Activated CD4-positive, alpha-beta T cell treated with anti-CD3 and anti-CD28 coated beads for 4 hours (primary cell): ENCODE data around the gene RWDD1.
"Not testable (repeated sequence)": the region's sequence is repeated elsewhere in the genome, so short reads cannot be mapped to it uniquely, and the experiment has no call there.

Experiments
- DNase-seq, 2 donors: peaks; one replicate each; pipeline ENCODE4 v3.0.0-alpha.2; 2020

RWDD1 gene

GRCh38 chr6:116561377-116562018 lies 9.8 kb upstream of the RWDD1 start:
- peak; percentile 39 to 65 for DNase-seq

GRCh38 chr6:116562019-116562403 lies 9.3 kb upstream of the RWDD1 start:
- no peak for DNase-seq

- no peak for DNase-seq
Measured at GRCh38 chr6:116562614-116563013, 8.7 kb upstream of the RWDD1 start.

- no peak for DNase-seq
Measured at GRCh38 chr6:116563830-116564229, 7.5 kb upstream of the RWDD1 start.

- no peak for DNase-seq
Measured at GRCh38 chr6:116564311-116564710, 7.0 kb upstream of the RWDD1 start.

GRCh38 chr6:116564921-116565872 lies 6.1 kb upstream of the RWDD1 start:
- no peak for DNase-seq

GRCh38 chr6:116568111-116568510 lies 3.2 kb upstream of the RWDD1 start:
- DNase-seq: no peak

GRCh38 chr6:116568821-116569755 lies 2.2 kb upstream of the RWDD1 start:
- no peak for DNase-seq

GRCh38 chr6:116571683-116572000 lies 338 bp downstream of the RWDD1 start:
- no peak for DNase-seq

- DNase-seq: no peak
Measured at GRCh38 chr6:116572162-116572561, 858 bp downstream of the RWDD1 start.

- DNase-seq: no peak
Measured at GRCh38 chr6:116575227-116575626, 3.9 kb downstream of the RWDD1 start.

- no peak for DNase-seq
Measured at GRCh38 chr6:116577486-116577885, 6.2 kb downstream of the RWDD1 start.

GRCh38 chr6:116578335-116578734 lies 7.0 kb downstream of the RWDD1 start:
- DNase-seq: no peak

GRCh38 chr6:116579143-116579542 lies 7.8 kb downstream of the RWDD1 start:
- no peak for DNase-seq

GRCh38 chr6:116580198-116580597 lies 8.9 kb downstream of the RWDD1 start:
- DNase-seq: no peak

GRCh38 chr6:116586276-116586675 lies 15.0 kb downstream of the RWDD1 start:
- DNase-seq: no peak

- DNase-seq: no peak
Measured at GRCh38 chr6:116586738-116587137, 15.4 kb downstream of the RWDD1 start.

- DNase-seq: no peak
Measured at GRCh38 chr6:116595247-116595646, 23.9 kb downstream of the RWDD1 start.

- DNase-seq: no peak
Measured at GRCh38 chr6:116596815-116597214, 25.5 kb downstream of the RWDD1 start.

GRCh38 chr6:116603916-116604315 lies 32.6 kb downstream of the RWDD1 start:
- DNase-seq: not testable (repeated sequence)

- not testable (repeated sequence) for DNase-seq
Measured at GRCh38 chr6:116604868-116605267, 33.6 kb downstream of the RWDD1 start.

GRCh38 chr6:116605935-116606334 lies 34.6 kb downstream of the RWDD1 start:
- DNase-seq: no peak

- no peak for DNase-seq
Measured at GRCh38 chr6:116611056-116611455, 39.8 kb downstream of the RWDD1 start.
